CD8-positive, alpha-beta memory T cell (primary cell): Measurements from ENCODE around the gene RARG. TPM values are rescaled to one million over a fixed set of nuclear protein-coding genes. Genes with fewer than 3 reads are reported as not detected.

ENCODE experiments used
- CTCF ChIA-PET: fragments of 350-600 bp; sonication (Branson Sonifier 250); formaldehyde crosslinking; loops from one replicate; lab custom pipeline; 2021; ENCODE audit warnings: antibody characterized with exemption; lab: Charles Lee
- POLR2A ChIA-PET: fragments of 350-600 bp; sonication (Branson Sonifier 250); formaldehyde crosslinking; loops from one replicate; lab custom pipeline; 2021; ENCODE audit warnings: antibody characterized with exemption; lab: Charles Lee
- DNase-seq, 5 donors: peaks; one replicate each; pipeline versions ENCODE4 v3.0.0 to v3.0.0-alpha.2; 2020 to 2022; ENCODE audit warnings: mixed read lengths in 1 of 5
- H3K27ac ChIP-seq: one replicate; pipeline ENCODE4 v1.7.0; 2013; ENCODE audit warnings: low read depth, mild to moderate bottlenecking, low read length, moderate library complexity
- H3K27me3 ChIP-seq: 2 replicates; pipeline ENCODE4 v1.7.0; 2013; ENCODE audit warnings: low read length, mild to moderate bottlenecking; ENCODE audit not compliant: insufficient read depth, poor library complexity, severe bottlenecking
- H3K36me3 ChIP-seq: 2 replicates; pipeline ENCODE4 v1.7.0; 2013; ENCODE audit warnings: mild to moderate bottlenecking, low read length, moderate library complexity; ENCODE audit not compliant: insufficient read depth
- H3K4me1 ChIP-seq: 2 replicates; pipeline ENCODE4 v1.7.0; 2013; ENCODE audit warnings: mild to moderate bottlenecking, low read length, moderate library complexity; ENCODE audit not compliant: insufficient read depth
- H3K4me3 ChIP-seq: 2 replicates; pipeline ENCODE4 v1.7.0; 2013; ENCODE audit warnings: mild to moderate bottlenecking, low read length
- H3K9me3 ChIP-seq: 2 replicates; pipeline ENCODE4 v1.7.0; 2013; ENCODE audit warnings: mild to moderate bottlenecking, low read length
- H3K27ac Mint-ChIP-seq, 8 donors: one replicate each; pipeline ENCODE4 v1.8.0; 2020 to 2021; ENCODE audit warnings: mixed read lengths in 8 of 8, mild to moderate bottlenecking in 6 of 8, inconsistent platforms in 3 of 8, moderate library complexity in 3 of 8
- H3K27me3 Mint-ChIP-seq, 2 donors: one replicate each; pipeline ENCODE4 v1.8.0; 2020 to 2021; ENCODE audit warnings: mixed read lengths in 2 of 2, mild to moderate bottlenecking in 1 of 2, moderate library complexity in 1 of 2
- H3K36me3 Mint-ChIP-seq, 3 donors: one replicate each; pipeline ENCODE4 v1.8.0; 2020 to 2021; ENCODE audit warnings: mixed read lengths in 3 of 3, inconsistent platforms in 1 of 3, mild to moderate bottlenecking in 1 of 3
- H3K4me1 Mint-ChIP-seq, 3 donors: one replicate each; pipeline ENCODE4 v1.8.0; 2020 to 2021; ENCODE audit warnings: mixed read lengths in 3 of 3, inconsistent platforms in 1 of 3, mild to moderate bottlenecking in 1 of 3
- H3K4me3 Mint-ChIP-seq, 7 donors: one replicate each; pipeline ENCODE4 v1.8.0; 2020 to 2021; ENCODE audit warnings: mixed read lengths in 7 of 7, mild to moderate bottlenecking in 6 of 7, moderate library complexity in 4 of 7, inconsistent platforms in 2 of 7
- H3K9me3 Mint-ChIP-seq, 5 donors: one replicate each; pipeline ENCODE4 v1.8.0; 2020 to 2022; ENCODE audit warnings: mixed read lengths in 5 of 5, mild to moderate bottlenecking in 3 of 5, moderate library complexity in 2 of 5, inconsistent platforms in 1 of 5
- polyA plus RNA-seq: library from polyadenylated mRNA; unstranded; fragments of 300-500 nt; fragmentation: Illumina TruSeq; gene quantifications from one replicate; pipeline ENCODE4 v1.2.3, GENCODE V29; 2021
- total RNA-seq, 2 experiments: library from RNA; stranded (reverse); gene quantifications; one replicate each; pipeline ENCODE4 v1.2.3, GENCODE V29; 2021

The RARG gene
- total and polyA plus RNA-seq, 3 experiments from 2014 or later: 15.4 to 68.4 (median 67.0) TPM

- peaks cover 58 to 80% (median 62%) of the 10 kb centered on the region in 3 donors for H3K4me1 Mint-ChIP-seq
- peak overlapping the region; percentile 72 to 95 (median 89) for H3K4me3 Mint-ChIP-seq
Measured at GRCh38 chr12:53233671-53234121, 1.7 kb upstream of the RARG start.

GRCh38 chr12:53232646-53233461 is 845 bp upstream of the RARG start:
- peak overlapping the region; percentile 72 to 100 (median 96) for H3K27ac Mint-ChIP-seq
- peak overlapping the region; percentile 12 for H3K27ac ChIP-seq

More at GRCh38 chr12:53233671-53234121, 1.7 kb upstream of the RARG start:
- Histone ChIP-seq H3K9me3 (no peaks in the 10 kb centered on the region), H3K36me3 (no peaks in the 10 kb centered on the region), H3K27me3 (no peaks in the 10 kb centered on the region), H3K27ac (no peak overlapping the region), H3K4me1 (peaks cover 63% of the 10 kb centered on the region), H3K4me3 (no peak overlapping the region)
- ChIA-PET POLR2A (interaction anchor here (0.6 to 1.9 kb wide), 2 partner anchors 13 to 14 kb away, joined by 3 to 5 read pairs; no protein-coding TSS in a partner anchor), CTCF (interaction anchor here (0.9 to 13.8 kb wide), 2 partner anchors 20 to 74 kb away, joined by 4 to 98 read pairs; no protein-coding TSS in a partner anchor)
- H3K27ac Mint-ChIP-seq: peak overlapping the region; percentile 77 to 100 (median 96)
- no peaks in the 10 kb centered on the region for H3K36me3 Mint-ChIP-seq
- peaks cover 0 to 1% of the 10 kb centered on the region in 2 donors for H3K27me3 Mint-ChIP-seq
- no peaks in the 10 kb centered on the region for H3K9me3 Mint-ChIP-seq
- DNase-seq: no peak

GRCh38 chr12:53231671-53231920 is 413 bp downstream of the RARG start:
- Mint-ChIP-seq H3K4me3 (peak overlapping the region; percentile 68 to 91 (median 83)), H3K27ac (peak overlapping the region in 6 of 8 donors; percentile 50 to 93 (median 91)), H3K4me1 (peaks cover 56 to 84% (median 58%) of the 10 kb centered on the region in 3 donors), H3K9me3 (no peaks in the 10 kb centered on the region), H3K36me3 (peaks cover 0 to 4% (median 4%) of the 10 kb centered on the region in 3 donors), H3K27me3 (peaks cover 0 to 1% of the 10 kb centered on the region in 2 donors)
- POLR2A ChIA-PET: interaction anchor here (0.8 to 1.0 kb wide), 2 partner anchors 10 to 12 kb away, joined by 3 to 4 read pairs; no protein-coding TSS in a partner anchor
- DNase-seq: no peak
- Histone ChIP-seq H3K27ac (no peak overlapping the region), H3K27me3 (no peaks in the 10 kb centered on the region), H3K36me3 (no peaks in the 10 kb centered on the region), H3K4me1 (peaks cover 53% of the 10 kb centered on the region), H3K4me3 (peak overlapping the region; percentile 50), H3K9me3 (no peaks in the 10 kb centered on the region)
- CTCF ChIA-PET: interaction anchor here (1.0 to 1.9 kb wide), 3 partner anchors 11 to 56 kb away, joined by 3 to 7 read pairs (median 4); a partner anchor contains a TSS

More at GRCh38 chr12:53232646-53233461, 845 bp upstream of the RARG start:
- Histone ChIP-seq H3K4me1 (peaks cover 63% of the 10 kb centered on the region), H3K36me3 (no peaks in the 10 kb centered on the region), H3K27me3 (no peaks in the 10 kb centered on the region), H3K4me3 (peak overlapping the region; percentile 76), H3K9me3 (no peaks in the 10 kb centered on the region)
- Mint-ChIP-seq H3K4me3 (peak overlapping the region; percentile 81 to 95 (median 91)), H3K36me3 (no peaks in the 10 kb centered on the region), H3K27me3 (peaks cover 0 to 1% of the 10 kb centered on the region in 2 donors), H3K4me1 (peaks cover 62 to 88% (median 62%) of the 10 kb centered on the region in 3 donors), H3K9me3 (no peaks in the 10 kb centered on the region)
- DNase-seq: peak; percentile 18 to 72 (median 41)
- CTCF ChIA-PET: interaction anchor here (0.9 to 13.8 kb wide), 3 partner anchors 10 to 73 kb away, joined by 4 to 98 read pairs (median 7); a partner anchor contains a TSS
- POLR2A ChIA-PET: interaction anchor here (0.6 to 1.9 kb wide), 2 partner anchors 12 to 15 kb away, joined by 3 to 5 read pairs; no protein-coding TSS in a partner anchor

- Histone ChIP-seq H3K27me3 (no peaks in the 10 kb centered on the region), H3K27ac (no peak overlapping the region), H3K4me3 (no peak overlapping the region), H3K36me3 (no peaks in the 10 kb centered on the region), H3K4me1 (peaks cover 46% of the 10 kb centered on the region), H3K9me3 (no peaks in the 10 kb centered on the region)
- Mint-ChIP-seq H3K36me3 (peaks cover 0 to 4% (median 4%) of the 10 kb centered on the region in 3 donors), H3K4me1 (peaks cover 51 to 80% (median 52%) of the 10 kb centered on the region in 3 donors), H3K4me3 (peak overlapping the region; percentile 23 to 91 (median 65)), H3K9me3 (no peaks in the 10 kb centered on the region), H3K27me3 (peaks cover 0 to 1% of the 10 kb centered on the region in 2 donors), H3K27ac (peak overlapping the region; percentile 43 to 95 (median 88))
- ChIA-PET POLR2A (no interaction called here), CTCF (interaction anchor here (1.6 to 4.5 kb wide), 3 partner anchors 10 to 57 kb away, joined by 3 to 23 read pairs (median 7); no protein-coding TSS in a partner anchor)
- DNase-seq: no peak
Measured at GRCh38 chr12:53230108-53230845, 1.7 kb downstream of the RARG start.

- H3K27me3 ChIP-seq: no peaks in the 10 kb centered on the region
- H3K36me3 ChIP-seq: no peaks in the 10 kb centered on the region
- peaks cover 51 to 80% (median 56%) of the 10 kb centered on the region in 3 donors for H3K4me1 Mint-ChIP-seq
- H3K27ac Mint-ChIP-seq: peak overlapping the region; percentile 12 to 94 (median 82)
- no peak overlapping the region for H3K4me3 ChIP-seq
- ChIA-PET CTCF (interaction anchor here (2.3 to 4.5 kb wide), 2 partner anchors 9 to 17 kb away, joined by 7 to 23 read pairs; no protein-coding TSS in a partner anchor), POLR2A (no interaction called here)
- peaks cover 0 to 4% (median 4%) of the 10 kb centered on the region in 3 donors for H3K36me3 Mint-ChIP-seq
- H3K4me3 Mint-ChIP-seq: peak overlapping the region in 5 of 7 donors; percentile 23 to 69 (median 65)
- no peak overlapping the region for H3K27ac ChIP-seq
- peaks cover 46% of the 10 kb centered on the region for H3K4me1 ChIP-seq
- no peaks in the 10 kb centered on the region for H3K9me3 ChIP-seq
- DNase-seq: no peak
- H3K27me3 Mint-ChIP-seq: peaks cover 0 to 1% of the 10 kb centered on the region in 2 donors
- no peaks in the 10 kb centered on the region for H3K9me3 Mint-ChIP-seq
Measured at GRCh38 chr12:53229454-53229853, 2.6 kb downstream of the RARG start.

- Mint-ChIP-seq H3K27me3 (no peaks in the 10 kb centered on the region), H3K27ac (peak overlapping the region in 7 of 8 donors; percentile 23 to 85 (median 65)), H3K4me1 (peaks cover 55 to 80% (median 59%) of the 10 kb centered on the region in 3 donors), H3K9me3 (no peaks in the 10 kb centered on the region), H3K4me3 (peak overlapping the region in 1 of 7 donors; percentile 45), H3K36me3 (peaks cover 0 to 4% (median 4%) of the 10 kb centered on the region in 3 donors)
- H3K36me3 ChIP-seq: no peaks in the 10 kb centered on the region
- H3K4me3 ChIP-seq: no peak overlapping the region
- POLR2A ChIA-PET: no interaction called here
- peaks cover 46% of the 10 kb centered on the region for H3K4me1 ChIP-seq
- H3K27ac ChIP-seq: no peak overlapping the region
- CTCF ChIA-PET: interaction anchor here (1.3 to 4.5 kb wide), 3 partner anchors 8 to 26 kb away, joined by 3 to 23 read pairs (median 7); no protein-coding TSS in a partner anchor
- H3K9me3 ChIP-seq: no peaks in the 10 kb centered on the region
- no peaks in the 10 kb centered on the region for H3K27me3 ChIP-seq
- no peak for DNase-seq
Measured at GRCh38 chr12:53227836-53228235, 4.2 kb downstream of the RARG start.

- no peaks in the 10 kb centered on the region for H3K27me3 ChIP-seq
- H3K36me3 ChIP-seq: no peaks in the 10 kb centered on the region
- H3K27ac ChIP-seq: no peak overlapping the region
- no peaks in the 10 kb centered on the region for H3K9me3 ChIP-seq
- Mint-ChIP-seq H3K27ac (peak overlapping the region in 6 of 8 donors; percentile 3 to 97 (median 74)), H3K4me1 (peaks cover 55 to 80% (median 58%) of the 10 kb centered on the region in 3 donors), H3K9me3 (no peaks in the 10 kb centered on the region), H3K4me3 (peak overlapping the region in 1 of 7 donors; percentile 19), H3K27me3 (no peaks in the 10 kb centered on the region), H3K36me3 (peaks cover 0 to 4% (median 4%) of the 10 kb centered on the region in 3 donors)
- no peak overlapping the region for H3K4me3 ChIP-seq
- H3K4me1 ChIP-seq: peaks cover 46% of the 10 kb centered on the region
- POLR2A ChIA-PET: no interaction called here
- CTCF ChIA-PET: interaction anchor here (0.9 to 4.5 kb wide), 3 partner anchors 15 to 27 kb away, joined by 3 to 23 read pairs (median 3); no protein-coding TSS in a partner anchor
- no peak for DNase-seq
Measured at GRCh38 chr12:53227341-53227740, 4.7 kb downstream of the RARG start.
